SK-N-SH (cell line): ENCODE data around the gene KRT75.
"Not testable (repeated sequence)": the region's sequence is repeated elsewhere in the genome, so short reads cannot be mapped to it uniquely, and the experiment has no call there.

Experiments
- CTCF ChIP-seq: fragments of 200-600 bp; sonication (generic); IDR thresholded peaks from 2 replicates; pipeline ENCODE4 v1.6.1; 2017; ENCODE audit warnings: antibody characterized with exemption, mild to moderate bottlenecking, moderate library complexity
- EP300 ChIP-seq, 2 experiments: IDR thresholded peaks; 2 replicates each; pipeline versions ENCODE4 v1.4.0 to v1.6.1; 2012; ENCODE audit warnings: borderline replicate concordance in 1 of 2, low read depth in 1 of 2, low read length in 1 of 2
- EZH2phosphoT487 ChIP-seq: fragments of 200-600 bp; sonication (generic); IDR thresholded peaks from 2 replicates; pipeline ENCODE4 v1.6.1; 2017; ENCODE audit warnings: low read depth, mixed run types, mild to moderate bottlenecking, antibody characterized with exemption, moderate library complexity, borderline replicate concordance
- NFIC ChIP-seq: IDR thresholded peaks from 2 replicates; pipeline ENCODE4 v1.4.0; 2012; ENCODE audit warnings: borderline replicate concordance
- RAD21 ChIP-seq: IDR thresholded peaks from 2 replicates; pipeline ENCODE4 v1.6.1; 2012; ENCODE audit warnings: mild to moderate bottlenecking, low read length
- RCOR1 ChIP-seq: fragments of 150-350 bp; IDR thresholded peaks from 2 replicates; pipeline ENCODE4 v1.6.1; 2017; ENCODE audit warnings: antibody characterized with exemption, low read length
- SMC3 ChIP-seq: IDR thresholded peaks from 2 replicates; pipeline ENCODE4 v1.6.1; 2012; ENCODE audit warnings: low read depth, low read length, improper control_type of control experiment
- TCF12 ChIP-seq: IDR thresholded peaks from 2 replicates; pipeline ENCODE4 v1.4.0; 2012

- TF ChIP-seq CTCF; EP300 (IDR thresholded peaks at IDR 0.05; ENCODE audit: borderline replicate concordance in 1 of 2, low read depth in 1 of 2, low read length in 1 of 2); RAD21; SMC3; EZH2phosphoT487; RCOR1; TCF12; NFIC: not testable (repeated sequence)
These were observed 13.0 kb upstream of the KRT75 start for GRCh38 chr12:52447196-52447595.
